Right renal cortex interstitium (tissue), 3 donors: ENCODE results near the gene CPA3. TPM values are rescaled to one million over a fixed set of nuclear protein-coding genes. Genes with fewer than 3 reads are reported as not detected.

Experiments used
- DNase-seq, 3 donors: peaks; one replicate each; pipeline ENCODE4 v3.0.0-alpha.2; 2013; ENCODE audit warnings: low read depth in 3 of 3, low spot score in 2 of 3
- polyA plus RNA-seq, 3 donors: library from polyadenylated mRNA; unstranded; fragments of 120-200 nt; gene quantifications; one replicate each; pipeline ENCODE4 v1.2.1, GENCODE V29; 2013; ENCODE audit not compliant: insufficient read length in 3 of 3

Gene CPA3
- polyA plus RNA-seq, 3 donors: 0.21 to 0.61 (median 0.58) TPM

GRCh38 chr3:148914936-148915690 is 50.0 kb downstream of the CPA3 start:
- DNase-seq: no peak

GRCh38 chr3:148916132-148916531 is 51.0 kb downstream of the CPA3 start:
- DNase-seq: no peak

GRCh38 chr3:148922467-148922866 is 57.4 kb downstream of the CPA3 start:
- DNase-seq: no peak

GRCh38 chr3:148923592-148923991 is 58.5 kb downstream of the CPA3 start:
- DNase-seq: no peak

GRCh38 chr3:148924562-148924961 is 59.5 kb downstream of the CPA3 start:
- no peak for DNase-seq

GRCh38 chr3:148925845-148926244 is 60.7 kb downstream of the CPA3 start:
- DNase-seq: no peak

- DNase-seq: no peak
These were observed 65.7 kb downstream of the CPA3 start for GRCh38 chr3:148930752-148931151.

- no peak for DNase-seq
These were observed 66.5 kb downstream of the CPA3 start for GRCh38 chr3:148931574-148931973.

GRCh38 chr3:148932972-148933371 is 67.9 kb downstream of the CPA3 start:
- DNase-seq: no peak

- DNase-seq: no peak
These were observed 72.6 kb downstream of the CPA3 start for GRCh38 chr3:148937467-148938255.

GRCh38 chr3:148938306-148938705 is 73.2 kb downstream of the CPA3 start:
- no peak for DNase-seq

GRCh38 chr3:148938936-148939335 is 73.8 kb downstream of the CPA3 start:
- no peak for DNase-seq

GRCh38 chr3:148940983-148941382 is 75.9 kb downstream of the CPA3 start:
- DNase-seq: no peak

GRCh38 chr3:148943506-148944205 is 78.6 kb downstream of the CPA3 start:
- DNase-seq: peak in 2 of 3 donors; percentile 20 to 36

- DNase-seq: no peak
These were observed 80.0 kb downstream of the CPA3 start for GRCh38 chr3:148945116-148945515.

Other genes with a start within 250 kb of the CPA3 start
- gene AGTR1, start 167.4 kb upstream of the CPA3 start, polyA plus RNA-seq: 10 to 100 TPM; 21.4 to 28.0 (median 21.5) TPM
- gene CPB1, start 37.5 kb upstream of the CPA3 start, polyA plus RNA-seq: under 1 TPM; 0.58 to 0.96 (median 0.85) TPM
- 10 to 100 TPM; 29.1 to 31.9 (median 30.4) TPM for gene GYG1, start 126.2 kb downstream of the CPA3 start, polyA plus RNA-seq
- 10 to 100 TPM; 40.3 to 48.1 (median 46.2) TPM for gene HLTF, start 221.2 kb downstream of the CPA3 start, polyA plus RNA-seq